Measurements from ENCODE around the gene RBM17. TPM values are rescaled to one million over a fixed set of nuclear protein-coding genes. Genes with fewer than 3 reads are reported as not detected.
"Not testable (repeated sequence)": the region's sequence is repeated elsewhere in the genome, so short reads cannot be mapped to it uniquely, and the experiment has no call there.

Gene RBM17
- total RNA-seq, 1 donor from 2014 or later, result 80.1 TPM

DNA sequence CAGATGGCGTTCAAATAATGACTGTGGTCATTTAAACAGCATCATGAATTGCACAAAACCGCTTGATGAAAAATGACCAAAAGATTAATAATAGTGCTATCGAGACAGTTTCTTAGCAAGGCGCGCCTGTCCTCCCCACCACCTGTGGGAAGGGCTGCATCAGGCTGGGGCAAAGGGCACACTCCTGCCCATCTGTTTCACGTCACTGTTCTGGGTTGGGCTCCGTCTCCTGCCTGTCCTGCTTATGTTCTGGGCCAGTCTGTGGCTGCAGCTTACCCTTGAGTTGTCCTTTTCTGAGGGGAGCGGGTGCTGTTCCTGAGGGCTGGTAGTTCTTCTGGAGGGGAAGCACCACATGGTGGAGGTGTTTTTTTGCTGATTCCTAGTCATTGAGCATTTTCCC, 13.3 kb downstream of the RBM17 start:
- TF ChIP-seq, protein P1, sequence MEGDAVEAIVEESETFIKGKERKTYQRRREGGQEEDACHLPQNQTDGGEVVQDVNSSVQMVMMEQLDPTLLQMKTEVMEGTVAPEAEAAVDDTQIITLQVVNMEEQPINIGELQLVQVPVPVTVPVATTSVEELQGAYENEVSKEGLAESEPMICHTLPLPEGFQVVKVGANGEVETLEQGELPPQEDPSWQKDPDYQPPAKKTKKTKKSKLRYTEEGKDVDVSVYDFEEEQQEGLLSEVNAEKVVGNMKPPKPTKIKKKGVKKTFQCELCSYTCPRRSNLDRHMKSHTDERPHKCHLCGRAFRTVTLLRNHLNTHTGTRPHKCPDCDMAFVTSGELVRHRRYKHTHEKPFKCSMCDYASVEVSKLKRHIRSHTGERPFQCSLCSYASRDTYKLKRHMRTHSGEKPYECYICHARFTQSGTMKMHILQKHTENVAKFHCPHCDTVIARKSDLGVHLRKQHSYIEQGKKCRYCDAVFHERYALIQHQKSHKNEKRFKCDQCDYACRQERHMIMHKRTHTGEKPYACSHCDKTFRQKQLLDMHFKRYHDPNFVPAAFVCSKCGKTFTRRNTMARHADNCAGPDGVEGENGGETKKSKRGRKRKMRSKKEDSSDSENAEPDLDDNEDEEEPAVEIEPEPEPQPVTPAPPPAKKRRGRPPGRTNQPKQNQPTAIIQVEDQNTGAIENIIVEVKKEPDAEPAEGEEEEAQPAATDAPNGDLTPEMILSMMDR (IDR thresholded peaks at IDR 0.05), result no peak
- DNase-seq (ENCODE audit: extremely low spot score, unreplicated experiment), result no peak
- H3K27ac Mint-ChIP-seq (ENCODE audit: unreplicated experiment), result no peak overlapping the region
- H3K9me3 Mint-ChIP-seq (ENCODE audit: unreplicated experiment), result no peaks in the 10 kb centered on the region
- H3K4me1 Mint-ChIP-seq (ENCODE audit: unreplicated experiment), result no peaks in the 10 kb centered on the region
- no peak overlapping the region for H3K4me3 Mint-ChIP-seq (ENCODE audit: unreplicated experiment)
- H3K27me3 Mint-ChIP-seq (ENCODE audit: unreplicated experiment), result no peaks in the 10 kb centered on the region
- peaks cover 38% of the 10 kb centered on the region for H3K36me3 Mint-ChIP-seq (ENCODE audit: unreplicated experiment)

DNA sequence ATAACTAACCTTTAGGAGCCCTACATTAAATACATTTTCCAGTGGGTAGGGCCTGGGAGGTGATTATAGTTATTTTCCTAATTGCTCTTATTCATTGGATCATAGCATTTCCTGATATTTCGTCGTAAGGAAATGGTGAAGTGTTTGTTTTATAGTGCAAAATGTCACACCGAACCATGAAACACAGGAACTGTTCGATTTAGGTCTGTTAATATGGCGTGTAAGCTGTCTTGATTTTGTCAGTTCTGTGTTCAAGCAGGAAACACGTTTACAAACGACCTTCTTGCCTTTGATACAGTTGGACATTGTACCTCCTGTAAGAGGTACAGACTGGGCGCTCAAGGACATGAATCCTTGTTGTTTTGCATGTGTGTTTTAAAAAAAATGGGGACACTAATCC, 14.8 kb downstream of the RBM17 start:
- Mint-ChIP-seq H3K9me3 (ENCODE audit: unreplicated experiment) (no peaks in the 10 kb centered on the region), H3K36me3 (ENCODE audit: unreplicated experiment) (peaks cover 30% of the 10 kb centered on the region), H3K4me1 (ENCODE audit: unreplicated experiment) (no peaks in the 10 kb centered on the region), H3K27ac (ENCODE audit: unreplicated experiment) (no peak overlapping the region), H3K4me3 (ENCODE audit: unreplicated experiment) (no peak overlapping the region), H3K27me3 (ENCODE audit: unreplicated experiment) (no peaks in the 10 kb centered on the region)
- no peak for DNase-seq (ENCODE audit: extremely low spot score, unreplicated experiment)
- TF ChIP-seq, protein P1 (IDR thresholded peaks at IDR 0.05), result no peak

DNA sequence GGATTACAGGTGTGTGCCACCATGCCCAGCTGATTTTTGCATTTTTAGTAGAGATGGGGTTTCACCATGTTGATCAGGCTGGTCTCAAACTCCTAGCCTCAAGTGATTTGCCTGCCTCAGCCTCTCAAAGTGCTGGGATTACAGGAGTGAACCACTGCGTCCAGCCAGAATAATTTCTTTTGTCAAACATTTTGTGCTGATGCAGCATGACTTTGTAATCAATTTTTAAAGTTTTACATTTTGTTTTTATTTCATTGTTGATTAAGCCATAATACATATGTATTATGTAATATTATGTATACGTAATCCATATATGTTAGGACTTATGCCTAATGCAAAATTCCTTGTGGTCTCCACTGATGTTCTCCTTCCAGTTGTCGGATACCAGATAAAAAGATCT, 18.8 kb downstream of the RBM17 start:
- not testable (repeated sequence) for H3K4me1 Mint-ChIP-seq (ENCODE audit: unreplicated experiment); DNase-seq (ENCODE audit: extremely low spot score, unreplicated experiment); H3K4me3 Mint-ChIP-seq (ENCODE audit: unreplicated experiment); H3K27ac Mint-ChIP-seq (ENCODE audit: unreplicated experiment); H3K27me3 Mint-ChIP-seq (ENCODE audit: unreplicated experiment); H3K9me3 Mint-ChIP-seq (ENCODE audit: unreplicated experiment)
- peaks cover 35% of the 10 kb centered on the region for H3K36me3 Mint-ChIP-seq (ENCODE audit: unreplicated experiment)

DNA sequence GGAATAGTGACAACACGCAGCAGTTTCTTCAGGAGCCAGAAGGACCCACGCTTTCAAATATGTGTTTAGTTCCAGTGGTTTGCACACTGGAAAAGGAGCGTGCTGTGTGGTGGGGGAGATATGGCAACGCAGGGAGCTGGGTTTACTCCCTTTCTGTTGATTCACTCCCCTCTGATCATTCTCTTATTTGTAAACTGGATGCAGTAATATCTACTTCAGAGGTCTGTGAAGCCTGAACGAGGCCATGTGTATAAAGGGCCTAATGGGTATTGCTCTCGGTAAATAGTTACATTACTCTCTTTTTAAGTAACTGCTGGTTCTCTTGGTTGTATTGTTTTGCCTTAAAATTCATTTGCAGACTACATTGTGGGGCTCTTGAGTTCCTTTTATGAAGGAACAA, 19.2 kb downstream of the RBM17 start:
- TF ChIP-seq, protein P1 (IDR thresholded peaks at IDR 0.05), result no peak
- no peak for DNase-seq (ENCODE audit: extremely low spot score, unreplicated experiment)
- Mint-ChIP-seq H3K27me3 (ENCODE audit: unreplicated experiment) (no peaks in the 10 kb centered on the region), H3K36me3 (ENCODE audit: unreplicated experiment) (peaks cover 39% of the 10 kb centered on the region), H3K9me3 (ENCODE audit: unreplicated experiment) (no peaks in the 10 kb centered on the region), H3K4me1 (ENCODE audit: unreplicated experiment) (peaks cover 4% of the 10 kb centered on the region), H3K4me3 (ENCODE audit: unreplicated experiment) (no peak overlapping the region), H3K27ac (ENCODE audit: unreplicated experiment) (no peak overlapping the region)

DNA sequence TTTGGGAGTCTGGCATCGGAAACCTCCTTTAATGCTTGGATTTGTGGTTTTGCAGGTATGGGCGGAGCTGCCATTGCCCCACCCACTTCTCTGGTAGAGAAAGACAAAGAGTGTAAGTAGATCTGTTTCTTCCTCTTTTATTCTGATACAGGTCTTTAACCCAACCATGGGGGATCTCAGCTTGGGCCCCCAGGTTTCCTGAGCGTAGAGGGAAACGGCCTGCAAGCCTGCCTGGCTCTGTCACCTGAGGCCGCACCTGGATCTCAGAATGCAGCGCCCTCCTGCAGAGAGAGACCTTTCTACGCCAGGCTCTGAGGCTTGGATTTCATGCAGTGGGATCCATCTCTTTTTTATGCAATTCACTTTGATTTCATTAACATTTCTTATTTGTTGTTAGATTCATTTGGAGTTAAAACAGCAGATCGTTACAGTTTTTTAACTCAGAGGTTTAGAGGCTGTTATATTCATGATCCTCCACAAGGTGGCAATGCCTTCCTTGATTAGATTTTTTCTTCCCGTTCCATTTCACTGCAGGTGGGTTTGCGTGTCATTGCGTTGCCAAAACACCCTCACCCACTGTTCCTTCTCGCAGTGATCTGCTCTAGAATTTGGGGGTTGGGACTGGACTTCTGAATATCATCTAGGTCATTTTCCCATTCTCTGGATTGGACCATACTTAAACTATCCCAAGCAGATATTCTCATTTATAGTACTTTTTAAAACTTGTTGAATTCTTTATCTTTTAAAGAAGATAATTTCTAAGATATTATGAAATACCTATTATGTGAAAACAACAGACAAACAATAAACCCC, 20.0 kb downstream of the RBM17 start:
- DNase-seq (ENCODE audit: extremely low spot score, unreplicated experiment), result no peak
- Mint-ChIP-seq H3K27ac (ENCODE audit: unreplicated experiment) (no peak overlapping the region), H3K36me3 (ENCODE audit: unreplicated experiment) (peaks cover 44% of the 10 kb centered on the region), H3K4me1 (ENCODE audit: unreplicated experiment) (peaks cover 4% of the 10 kb centered on the region), H3K4me3 (ENCODE audit: unreplicated experiment) (no peak overlapping the region), H3K9me3 (ENCODE audit: unreplicated experiment) (no peaks in the 10 kb centered on the region), H3K27me3 (ENCODE audit: unreplicated experiment) (no peaks in the 10 kb centered on the region)
- TF ChIP-seq, protein P1 (IDR thresholded peaks at IDR 0.05), result peak; percentile 81
